ENCODE results near the gene TTN.
"Not testable (repeated sequence)": the region's sequence is repeated elsewhere in the genome, so short reads cannot be mapped to it uniquely, and the experiment has no call there.

The TTN gene

GRCh38 chr2:178658480-178658879 is 148.7 kb downstream of the TTN start:
- not testable (repeated sequence) for DNase-seq (ENCODE audit: low read depth in 2 of 2)

GRCh38 chr2:178650554-178650953 is 156.7 kb downstream of the TTN start:
- no peak for DNase-seq (ENCODE audit: low read depth in 2 of 2)

DNA sequence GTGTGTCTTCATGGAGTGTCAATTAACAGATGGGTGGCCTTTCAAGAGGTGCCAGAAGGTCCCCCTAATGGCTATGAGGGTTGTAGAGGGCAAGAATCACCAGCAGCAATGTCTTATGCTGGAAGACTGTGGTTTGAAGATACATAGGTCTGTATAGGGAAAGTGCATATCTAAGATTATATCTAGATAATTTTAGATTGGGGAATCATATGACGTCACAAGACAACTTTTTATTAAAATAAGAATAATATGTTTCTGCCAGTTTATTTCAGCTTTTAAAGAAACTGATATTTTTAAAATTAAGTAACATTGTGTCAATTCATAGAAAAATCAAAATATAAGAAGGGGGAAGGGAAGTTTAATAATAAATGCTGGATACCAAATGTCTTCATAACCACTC is 162.3 kb downstream of the TTN start:
- DNase-seq (ENCODE audit: low read depth in 2 of 2): no peak

- no peak for DNase-seq (ENCODE audit: low read depth in 2 of 2)
Observed at GRCh38 chr2:178641498-178641897, 165.7 kb downstream of the TTN start.

GRCh38 chr2:178635897-178636296 is 171.3 kb downstream of the TTN start:
- DNase-seq (ENCODE audit: low read depth in 2 of 2): no peak

GRCh38 chr2:178632729-178633128 is 174.5 kb downstream of the TTN start:
- DNase-seq (ENCODE audit: low read depth in 2 of 2): no peak

GRCh38 chr2:178630581-178630980 is 176.6 kb downstream of the TTN start:
- no peak for DNase-seq (ENCODE audit: low read depth in 2 of 2)

DNA sequence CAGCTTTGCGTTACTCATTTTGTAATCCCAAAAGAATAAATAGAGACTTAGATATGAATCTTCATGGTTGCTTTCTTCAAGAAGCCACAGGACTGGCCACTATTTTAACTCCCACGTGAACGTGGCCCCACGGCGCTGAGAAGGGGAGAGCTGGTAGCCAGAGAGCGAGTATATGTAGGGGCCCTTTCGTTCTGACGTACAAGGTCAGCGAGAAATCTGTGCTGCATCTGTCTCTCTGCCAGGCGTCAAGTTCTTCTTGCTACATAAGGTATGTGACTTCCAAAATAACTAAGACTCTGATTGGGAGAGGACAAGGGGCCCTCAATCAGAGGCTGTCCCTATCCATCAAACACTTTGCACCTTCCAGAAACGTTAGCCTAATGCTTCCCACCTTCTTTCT is 177.8 kb downstream of the TTN start:
- DNase-seq (ENCODE audit: low read depth in 2 of 2): no peak

GRCh38 chr2:178628605-178629004 is 178.6 kb downstream of the TTN start:
- no peak for DNase-seq (ENCODE audit: low read depth in 2 of 2)

DNA sequence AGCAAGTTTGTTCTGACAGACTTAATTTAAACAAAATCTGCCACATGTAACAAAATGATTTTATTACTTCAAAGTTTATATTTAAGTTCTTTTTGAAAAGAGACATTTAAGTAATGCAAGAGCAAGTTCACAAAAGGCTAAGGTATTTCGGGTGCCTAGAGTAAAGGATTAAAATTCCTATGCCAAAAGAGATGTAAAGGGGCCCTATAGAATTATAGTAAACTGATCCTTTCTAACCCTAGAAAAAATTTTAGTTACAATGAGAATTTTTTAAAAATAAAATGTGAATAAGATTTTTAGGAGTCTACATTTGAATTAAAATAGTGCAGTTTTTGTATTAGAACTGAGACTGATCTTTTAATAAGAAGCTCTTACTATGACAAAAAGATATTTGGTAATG is 179.8 kb downstream of the TTN start:
- no peak for DNase-seq (ENCODE audit: low read depth in 2 of 2)

DNA sequence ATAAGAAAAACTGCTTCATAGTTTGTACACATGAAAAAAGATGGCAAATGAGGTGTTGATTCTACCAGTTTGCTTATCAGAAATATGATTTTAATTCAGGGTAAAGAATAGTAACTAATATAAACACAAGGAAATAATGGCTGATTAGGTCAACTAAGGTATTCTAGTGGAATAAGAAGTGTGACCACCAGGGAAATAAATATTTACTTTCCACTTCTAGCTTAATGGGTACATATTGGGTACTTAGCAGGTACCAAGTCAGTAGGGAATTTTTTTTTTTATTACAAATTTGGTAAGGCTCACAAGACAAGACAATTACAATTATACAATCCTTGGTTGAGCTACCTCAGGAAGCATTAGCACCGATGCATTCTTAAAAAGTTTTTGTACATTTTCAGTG is 191.3 kb downstream of the TTN start:
- DNase-seq (ENCODE audit: low read depth in 2 of 2): no peak

DNA sequence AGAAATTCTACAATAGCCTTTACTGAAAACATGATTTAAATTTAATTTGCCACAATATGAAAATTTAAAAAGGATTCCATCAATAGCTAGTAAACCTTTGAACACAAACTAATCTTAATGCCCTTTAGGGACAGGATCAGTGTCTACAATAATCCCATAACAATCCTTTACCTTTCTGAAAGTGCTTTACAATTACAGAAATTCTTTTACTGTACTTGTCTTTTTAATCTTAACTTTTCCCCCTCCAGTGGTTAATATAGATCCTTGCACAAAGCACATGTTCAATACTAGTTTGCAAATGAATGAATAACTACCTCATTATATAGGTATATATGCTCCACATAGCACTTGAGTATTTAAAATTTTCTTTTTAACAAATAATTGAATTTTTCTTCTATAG is 204.3 kb downstream of the TTN start:
- DNase-seq (ENCODE audit: low read depth in 2 of 2): no peak

DNA sequence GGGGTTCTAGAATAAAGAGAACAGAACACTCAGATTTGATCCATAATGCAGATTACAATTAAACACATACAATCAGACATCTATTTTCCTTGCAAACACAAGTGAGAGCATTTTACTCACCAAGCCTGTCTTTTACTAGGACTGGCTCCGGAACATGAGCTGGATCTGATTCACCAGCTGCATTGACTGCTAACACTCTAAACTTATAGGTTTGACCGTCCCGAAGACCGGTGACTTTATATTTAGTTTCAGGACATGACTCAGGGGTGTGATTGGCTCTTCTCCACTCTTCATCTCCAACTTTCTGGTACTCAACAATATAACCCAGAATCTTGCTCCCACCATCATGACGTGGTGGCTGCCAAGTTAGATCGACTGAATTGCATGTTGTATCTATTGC is 214.6 kb downstream of the TTN start:
- no peak for DNase-seq (ENCODE audit: low read depth in 2 of 2)

DNA sequence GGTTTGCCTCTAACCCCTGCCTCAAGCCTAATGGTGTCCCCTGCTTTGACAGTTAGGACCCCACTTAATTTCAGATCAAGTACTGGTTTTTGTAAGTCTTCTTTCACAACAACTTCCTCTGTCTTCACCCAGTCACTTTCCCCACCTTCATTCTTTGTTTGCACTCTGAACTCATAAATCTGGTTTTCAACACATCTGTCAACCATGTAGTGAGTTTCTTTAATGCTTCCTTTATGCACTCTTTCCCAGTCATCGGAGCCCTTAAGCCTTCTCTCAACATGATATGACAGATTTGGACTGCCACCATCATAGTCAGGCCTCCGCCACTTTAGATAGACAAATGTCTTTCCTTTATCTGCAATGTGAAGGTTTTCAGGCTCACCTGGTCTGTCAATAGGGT is 217.9 kb downstream of the TTN start:
- no peak for DNase-seq (ENCODE audit: low read depth in 2 of 2)

DNA sequence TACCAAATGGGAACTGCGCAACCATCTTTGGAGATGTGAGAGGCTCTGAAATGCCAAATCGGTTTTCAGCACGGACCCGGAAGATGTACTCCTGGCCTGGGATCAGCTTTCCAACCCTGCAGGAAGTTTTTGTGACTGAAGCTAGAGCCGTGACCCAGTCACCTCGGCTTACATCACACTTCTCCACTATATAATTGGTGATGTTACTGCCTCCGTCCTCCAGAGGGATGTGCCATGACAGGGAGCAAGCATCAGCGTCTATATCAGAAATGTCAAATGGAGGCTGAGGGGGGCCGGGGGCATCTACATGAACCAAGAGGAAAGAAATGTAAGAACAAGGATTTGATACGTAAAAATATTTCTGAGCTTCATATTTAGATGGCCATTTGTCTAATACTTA is 222.6 kb downstream of the TTN start:
- DNase-seq (ENCODE audit: low read depth in 2 of 2): no peak

GRCh38 chr2:178579006-178579405 is 228.2 kb downstream of the TTN start:
- DNase-seq (ENCODE audit: low read depth in 2 of 2): no peak

- DNase-seq (ENCODE audit: low read depth in 2 of 2): no peak
Observed at GRCh38 chr2:178574789-178575188, 232.4 kb downstream of the TTN start.

GRCh38 chr2:178568227-178568626 is 239.0 kb downstream of the TTN start:
- DNase-seq (ENCODE audit: low read depth in 2 of 2): no peak

DNA sequence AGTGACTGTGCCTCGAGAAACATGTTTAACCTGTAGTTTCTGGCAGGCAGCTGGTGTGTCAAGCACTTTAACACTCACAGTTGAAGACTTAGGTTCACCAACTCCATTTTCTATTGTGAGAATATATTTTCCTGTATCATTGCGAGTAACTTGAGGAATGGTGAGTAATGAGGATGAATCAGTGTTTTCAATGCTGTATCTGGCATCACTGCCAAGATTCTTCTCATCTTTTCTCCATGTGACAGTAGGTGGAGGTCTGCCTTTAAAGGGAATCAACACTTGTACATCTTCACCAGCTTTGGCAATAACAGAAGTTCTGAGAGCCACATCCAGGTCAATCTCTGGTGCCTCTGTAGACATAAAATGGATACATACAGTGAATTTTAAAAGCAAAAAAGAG is 254.2 kb downstream of the TTN start:
- no peak for DNase-seq (ENCODE audit: low read depth in 2 of 2)

DNA sequence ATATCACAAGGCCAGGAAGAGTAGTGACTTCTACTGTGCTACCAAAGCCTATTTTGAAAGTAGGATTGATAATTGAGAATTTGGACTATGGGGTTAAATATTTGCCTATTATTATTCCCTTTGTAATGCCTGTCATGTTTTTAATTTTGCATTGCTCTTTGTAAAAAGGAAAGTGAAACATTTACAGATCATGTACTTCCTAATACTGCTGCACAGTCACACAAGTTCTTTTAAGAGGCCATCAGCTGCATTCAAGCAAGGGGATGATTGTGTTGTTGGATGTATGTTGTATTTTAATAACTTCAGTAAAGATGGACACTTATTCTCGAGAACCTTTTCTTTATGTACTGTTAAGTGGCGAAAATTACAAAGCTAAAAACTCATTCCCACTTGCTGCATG is 256.9 kb downstream of the TTN start:
- DNase-seq (ENCODE audit: low read depth in 2 of 2): no peak

DNA sequence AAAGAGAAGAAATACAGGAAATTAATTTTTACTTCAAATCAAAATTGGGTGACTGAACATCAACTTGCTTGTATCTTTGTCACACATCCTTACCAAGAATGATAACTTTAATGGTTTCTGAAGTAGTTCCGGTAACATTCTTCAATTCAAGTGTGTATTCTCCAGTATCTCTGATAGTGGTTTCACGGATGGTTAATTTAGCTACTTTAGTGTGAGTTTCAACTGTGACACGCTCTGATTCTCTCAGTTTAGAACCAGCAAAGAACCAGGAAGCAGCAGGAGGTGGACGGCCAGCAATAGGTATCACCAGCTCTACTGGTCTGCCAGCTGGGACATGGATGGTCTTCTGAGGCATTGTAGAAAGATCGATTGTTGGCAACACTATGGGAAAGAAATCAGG is 264.7 kb downstream of the TTN start:
- DNase-seq (ENCODE audit: low read depth in 2 of 2): no peak

DNA sequence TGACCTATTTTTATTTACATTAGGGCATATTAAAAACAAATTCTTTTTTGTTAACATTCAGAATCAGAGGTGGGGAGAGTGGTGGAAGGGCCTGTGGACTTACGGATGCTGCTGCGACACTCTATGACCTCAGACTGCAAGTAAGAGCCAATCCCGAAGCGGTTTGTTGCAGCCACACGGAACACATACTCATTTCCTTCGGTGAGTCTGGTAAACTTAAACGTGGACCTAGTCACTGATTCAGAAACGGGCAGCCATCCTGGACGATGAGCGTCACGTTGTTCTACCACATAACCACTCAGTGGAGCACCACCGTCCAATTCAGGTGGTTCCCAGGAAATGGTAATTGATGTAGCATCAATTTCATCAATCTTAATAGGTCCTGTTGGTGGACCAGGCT is 265.1 kb downstream of the TTN start:
- no peak for DNase-seq (ENCODE audit: low read depth in 2 of 2)

DNA sequence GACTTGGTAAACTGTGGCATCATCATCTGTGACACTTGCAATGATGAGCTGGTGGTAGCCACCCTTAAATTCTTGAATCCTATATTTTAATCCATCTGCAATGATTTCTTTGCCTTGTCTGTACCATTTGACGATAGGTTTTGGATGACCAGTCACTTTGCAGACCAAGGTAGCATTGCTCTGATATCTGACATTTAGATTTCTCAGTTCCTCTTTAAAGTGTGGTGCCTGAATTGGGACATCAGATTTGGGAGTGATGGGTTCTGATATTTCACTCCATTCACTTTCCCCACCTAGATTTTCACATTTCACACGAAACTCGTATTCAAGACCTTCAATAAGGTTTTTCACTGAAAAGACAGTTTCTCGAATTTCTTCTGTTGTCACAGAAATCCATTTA is 271.2 kb downstream of the TTN start:
- DNase-seq (ENCODE audit: low read depth in 2 of 2): no peak

DNA sequence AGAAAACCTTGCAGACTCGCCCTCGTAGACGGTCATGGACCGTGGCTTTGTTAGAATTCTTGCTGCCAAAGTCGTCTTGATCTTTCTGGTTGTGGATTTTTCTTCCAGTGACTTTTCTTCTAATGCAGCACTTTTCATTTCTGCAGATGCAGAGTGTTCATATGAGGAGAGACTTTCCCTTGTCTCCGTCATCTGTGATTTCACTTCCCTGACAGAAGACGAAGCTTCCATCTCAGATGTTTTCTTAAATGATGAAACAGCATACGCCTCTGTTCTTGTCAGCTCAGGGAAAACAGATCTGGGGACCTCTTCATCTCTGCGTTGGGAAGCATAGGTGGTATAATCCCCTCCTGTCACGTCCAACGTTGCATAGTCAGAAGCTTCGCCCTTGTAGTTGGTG is 276.1 kb downstream of the TTN start:
- no peak for DNase-seq (ENCODE audit: low read depth in 2 of 2)

- no peak for DNase-seq (ENCODE audit: low read depth in 2 of 2)
Observed at GRCh38 chr2:178530625-178531142, 276.5 kb downstream of the TTN start.
